PFSK-1 (cell line): ENCODE results near the gene AAK1.

Experiments
- POLR2AphosphoS5 ChIP-seq: IDR thresholded peaks from 2 replicates; pipeline ENCODE4 v1.6.1; 2012; ENCODE audit warnings: low read depth, mild to moderate bottlenecking, control low read depth, low read length, moderate library complexity
- REST ChIP-seq, 2 experiments: IDR thresholded peaks; 2 replicates each; pipeline versions ENCODE4 v1.6.1 to v1.8.0; 2011 to 2012; ENCODE audit warnings: low read depth in 2 of 2, low read length in 2 of 2, control low read depth in 1 of 2, inconsistent platforms in 1 of 2, mild to moderate bottlenecking in 1 of 2, moderate library complexity in 1 of 2; ENCODE audit not compliant: insufficient read depth in 1 of 2
- TAF1 ChIP-seq: IDR thresholded peaks from 2 replicates; pipeline ENCODE4 v1.6.1; 2012; ENCODE audit warnings: low read length, control low read depth, borderline replicate concordance; ENCODE audit not compliant: insufficient read depth

- TF ChIP-seq POLR2AphosphoS5 (no peak), TAF1 (no peak), REST (IDR thresholded peaks at IDR 0.05; ENCODE audit: insufficient read depth in 1 of 2, low read depth in 2 of 2, low read length in 2 of 2) (no peak)
Observed at GRCh38 chr2:69634196-69634821, 9.2 kb downstream of the AAK1 start.
